Measurements from ENCODE around the gene MACF1.
"Not testable (repeated sequence)": the region's sequence is repeated elsewhere in the genome, so short reads cannot be mapped to it uniquely, and the experiment has no call there.

Gene MACF1

DNA sequence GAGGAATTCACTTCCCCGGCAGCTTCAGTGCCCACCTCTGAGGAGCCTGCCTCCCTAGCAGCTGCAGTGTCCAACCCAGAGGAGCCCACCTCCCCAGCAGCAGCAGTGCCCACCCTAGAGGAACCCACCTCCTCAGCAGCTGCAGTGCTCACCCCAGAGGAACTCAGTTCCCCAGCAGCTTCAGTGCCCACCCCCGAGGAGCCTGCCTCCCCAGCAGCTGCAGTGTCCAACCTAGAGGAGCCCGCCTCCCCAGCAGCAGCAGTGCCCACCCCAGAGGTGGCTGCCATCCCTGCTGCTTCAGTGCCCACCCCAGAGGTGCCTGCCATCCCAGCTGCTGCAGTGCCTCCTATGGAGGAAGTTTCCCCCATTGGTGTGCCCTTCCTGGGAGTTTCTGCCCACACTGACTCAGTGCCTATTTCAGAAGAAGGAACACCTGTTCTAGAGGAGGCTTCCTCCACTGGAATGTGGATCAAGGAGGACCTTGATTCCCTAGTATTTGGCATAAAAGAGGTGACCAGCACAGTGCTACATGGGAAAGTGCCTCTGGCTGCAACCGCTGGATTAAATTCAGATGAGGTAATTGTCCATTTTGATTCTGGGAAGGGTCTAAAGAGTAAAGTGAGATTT, 209.5 kb downstream of the MACF1 start:
- DNase-seq (ENCODE audit: low read depth, low spot score) = no peak

DNA sequence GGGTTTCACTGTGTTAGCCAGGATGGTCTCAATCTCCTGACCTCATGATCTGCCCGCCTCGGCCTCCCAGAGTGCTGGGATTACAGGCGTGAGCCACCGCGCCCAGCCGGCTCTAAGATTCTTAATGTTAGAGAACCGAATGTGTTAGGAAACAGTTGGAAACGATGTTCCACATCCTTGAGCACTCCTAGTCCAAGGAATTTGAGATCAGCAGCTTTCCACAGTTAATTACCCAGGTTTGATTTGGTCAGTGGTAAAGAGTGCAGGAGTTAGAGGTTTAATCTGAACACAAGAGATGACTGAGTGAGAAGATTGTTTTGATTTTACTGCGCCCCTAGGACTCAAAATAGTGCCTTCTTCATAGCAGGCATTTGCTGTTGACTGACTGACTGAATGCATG, 211.1 kb downstream of the MACF1 start:
- DNase-seq (ENCODE audit: low read depth, low spot score) = no peak

DNA sequence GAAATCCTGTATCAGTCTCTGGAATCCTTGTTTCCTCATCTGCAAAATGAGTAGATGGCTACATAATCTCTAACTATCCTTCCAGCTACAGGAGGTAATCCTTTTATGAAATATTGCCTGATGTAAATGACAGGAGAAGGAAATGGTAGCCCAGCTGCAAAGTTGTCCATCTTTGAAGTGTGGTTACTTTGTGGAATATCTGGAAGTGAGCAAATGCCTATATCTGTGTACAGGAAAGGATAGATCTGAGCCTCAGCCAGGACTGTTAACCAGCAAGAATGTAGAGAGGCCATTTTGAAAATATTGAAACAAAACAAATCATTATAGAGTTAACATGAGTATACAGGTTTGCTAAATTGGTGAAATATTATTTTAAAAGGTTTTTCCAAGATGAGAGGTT, 212.1 kb downstream of the MACF1 start:
- DNase-seq (ENCODE audit: low read depth, low spot score) = no peak

DNA sequence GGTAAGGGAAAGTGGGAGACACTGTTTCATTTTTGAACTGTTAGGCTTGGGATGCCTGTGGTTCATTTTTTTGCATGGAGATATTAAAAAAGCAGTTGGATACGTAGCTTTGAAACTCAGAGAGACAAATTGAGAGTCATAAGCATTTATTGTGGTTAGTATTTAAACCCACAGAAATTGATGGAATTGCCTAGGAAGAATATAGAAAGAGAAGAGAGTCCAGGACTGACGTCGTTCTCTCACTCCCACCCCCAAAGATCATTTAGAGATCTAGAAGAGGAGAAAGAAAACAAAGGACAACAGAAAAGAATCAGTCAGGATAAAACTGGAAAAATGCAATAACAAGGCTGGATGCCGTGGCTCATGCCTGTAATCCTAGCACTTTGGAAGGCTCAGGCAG, 213.7 kb downstream of the MACF1 start:
- DNase-seq (ENCODE audit: low read depth, low spot score) = no peak

DNA sequence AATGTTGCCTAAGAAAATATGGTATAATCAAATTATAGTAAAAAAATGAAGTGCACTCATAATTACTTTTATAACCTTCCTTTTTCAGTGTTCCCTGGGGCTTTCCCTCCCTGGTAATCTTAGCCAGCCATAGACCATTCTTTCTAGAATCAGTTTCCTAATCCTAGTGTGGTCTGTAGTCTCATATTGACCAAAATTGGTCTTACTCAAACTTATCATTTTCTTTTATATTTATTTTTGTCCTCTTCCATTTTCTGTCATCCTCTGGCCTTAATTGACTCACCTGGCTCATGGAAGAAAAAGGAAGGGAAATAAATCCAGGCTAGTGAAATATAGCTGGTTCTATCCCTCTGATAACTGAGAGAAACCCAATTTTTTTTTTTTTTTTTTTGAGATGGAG, 216.0 kb downstream of the MACF1 start:
- no peak for DNase-seq (ENCODE audit: low read depth, low spot score)

DNA sequence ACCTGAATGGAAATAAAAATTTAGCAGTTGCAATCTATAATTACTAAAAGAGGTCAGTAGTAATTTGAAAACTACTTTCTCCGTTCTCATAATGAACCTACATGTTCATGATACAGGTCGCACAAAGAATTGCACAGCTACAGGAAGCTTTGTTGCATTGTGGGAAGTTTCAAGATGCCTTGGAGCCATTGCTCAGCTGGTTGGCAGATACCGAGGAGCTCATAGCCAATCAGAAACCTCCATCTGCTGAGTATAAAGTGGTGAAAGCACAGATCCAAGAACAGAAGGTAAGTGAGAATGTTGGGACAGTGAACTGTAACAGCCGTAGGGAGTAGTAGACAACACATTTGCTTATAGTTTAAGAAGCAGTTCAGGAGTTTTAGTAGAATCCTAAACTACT, 218.1 kb downstream of the MACF1 start:
- no peak for DNase-seq (ENCODE audit: low read depth, low spot score)

DNA sequence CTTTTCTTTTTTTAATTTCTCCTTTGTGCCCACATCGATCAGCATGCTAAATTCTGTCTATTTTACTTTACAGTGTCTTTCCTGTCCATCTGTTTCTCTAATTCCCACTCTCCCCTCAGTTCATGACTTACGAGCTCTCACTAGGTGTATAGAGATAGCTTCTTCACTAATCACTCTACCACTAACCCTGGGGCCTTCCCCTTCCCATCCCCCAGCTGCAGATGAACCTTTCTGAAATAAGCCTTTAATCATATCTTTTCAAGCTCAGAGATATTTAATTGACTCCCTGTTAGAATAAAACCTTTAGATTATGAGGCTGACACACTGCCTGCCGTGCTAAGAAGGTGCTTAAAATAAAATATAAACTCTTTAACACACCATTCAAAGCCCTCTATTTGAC, 220.7 kb downstream of the MACF1 start:
- no peak for DNase-seq (ENCODE audit: low read depth, low spot score)

DNA sequence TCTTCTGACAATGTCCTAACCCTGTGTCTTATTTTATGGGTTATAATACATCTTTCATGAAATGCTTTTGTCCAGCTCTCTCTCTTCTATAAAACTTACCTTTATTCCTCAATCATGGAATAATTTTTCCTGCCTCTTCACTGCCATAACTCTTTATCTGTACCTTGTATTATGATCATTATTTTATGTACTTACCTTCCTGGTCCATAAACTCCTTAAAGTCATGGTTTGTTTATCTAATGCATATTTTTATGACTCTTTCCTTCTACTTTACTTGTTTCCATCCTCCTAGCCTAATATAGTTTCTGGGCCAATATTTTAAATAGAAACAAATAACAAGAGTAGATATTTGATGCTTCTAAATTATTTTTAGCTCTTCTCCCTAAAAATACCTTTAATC, 221.1 kb downstream of the MACF1 start:
- no peak for DNase-seq (ENCODE audit: low read depth, low spot score)

DNA sequence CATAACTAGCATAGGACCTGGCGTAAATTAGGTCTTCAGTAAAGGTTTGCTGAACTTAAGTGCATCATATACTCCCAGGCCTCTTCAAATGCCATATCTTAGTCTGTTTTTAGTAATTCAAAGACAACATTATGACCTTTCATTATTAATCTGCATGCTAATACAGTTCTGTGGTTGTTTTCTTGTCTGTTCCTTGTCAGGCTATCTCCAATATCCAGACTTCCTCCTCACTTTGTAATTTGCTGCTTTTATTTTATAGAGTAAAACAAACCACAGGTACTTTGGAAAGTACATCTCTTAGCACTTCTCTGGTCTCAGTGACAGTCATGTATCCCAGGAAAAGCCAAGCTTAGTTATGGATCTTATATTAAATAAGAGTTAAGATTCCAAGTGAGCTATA, 221.9 kb downstream of the MACF1 start:
- no peak for DNase-seq (ENCODE audit: low read depth, low spot score)

DNA sequence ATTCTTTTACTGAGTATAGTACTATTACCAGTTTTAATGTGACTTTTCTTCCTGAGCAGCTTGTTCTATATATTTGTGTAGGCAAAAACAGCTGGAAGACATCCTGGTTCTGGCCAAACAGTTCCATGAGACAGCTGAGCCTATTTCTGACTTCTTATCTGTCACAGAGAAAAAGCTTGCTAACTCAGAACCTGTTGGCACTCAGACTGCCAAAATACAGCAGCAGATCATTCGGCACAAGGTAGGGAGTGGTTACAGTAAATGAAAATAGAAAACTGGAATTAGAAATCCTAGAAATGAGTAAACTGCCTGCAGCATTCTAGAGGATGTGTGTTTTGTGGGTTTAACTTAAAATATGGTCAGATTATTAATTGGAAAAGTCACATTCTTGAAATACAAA, 222.9 kb downstream of the MACF1 start:
- no peak for DNase-seq (ENCODE audit: low read depth, low spot score)

DNA sequence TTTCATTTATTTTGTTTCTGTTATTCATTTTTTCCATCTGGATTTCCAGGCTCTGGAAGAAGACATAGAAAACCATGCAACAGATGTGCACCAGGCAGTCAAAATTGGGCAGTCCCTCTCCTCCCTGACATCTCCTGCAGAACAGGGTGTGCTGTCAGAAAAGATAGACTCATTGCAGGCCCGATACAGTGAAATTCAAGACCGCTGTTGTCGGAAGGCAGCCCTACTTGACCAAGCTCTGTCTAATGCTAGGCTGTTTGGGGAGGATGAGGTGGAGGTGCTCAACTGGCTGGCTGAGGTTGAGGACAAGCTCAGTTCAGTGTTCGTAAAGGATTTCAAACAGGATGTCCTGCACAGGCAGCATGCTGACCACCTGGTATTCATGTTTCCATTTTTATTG, 223.4 kb downstream of the MACF1 start:
- no peak for DNase-seq (ENCODE audit: low read depth, low spot score)

DNA sequence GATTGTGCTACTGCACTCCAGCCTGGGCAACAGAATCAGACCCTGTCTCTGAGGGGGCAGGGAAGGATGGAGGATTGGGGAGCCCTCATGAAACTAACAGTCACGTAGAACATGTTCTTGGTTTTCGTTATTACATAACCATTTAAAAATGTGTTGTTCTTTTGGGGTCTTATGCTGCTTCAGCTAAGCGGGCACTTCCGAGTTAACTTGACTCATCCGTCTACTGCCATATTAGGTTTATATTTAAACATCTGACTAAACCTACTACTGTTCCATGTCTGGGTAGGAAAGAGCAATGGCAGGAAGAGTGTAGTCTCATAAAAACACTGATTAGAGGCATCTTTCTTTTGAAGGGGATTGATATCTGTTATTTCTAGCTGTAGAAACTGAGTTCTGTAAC, 227.4 kb downstream of the MACF1 start:
- DNase-seq (ENCODE audit: low read depth, low spot score) = no peak

DNA sequence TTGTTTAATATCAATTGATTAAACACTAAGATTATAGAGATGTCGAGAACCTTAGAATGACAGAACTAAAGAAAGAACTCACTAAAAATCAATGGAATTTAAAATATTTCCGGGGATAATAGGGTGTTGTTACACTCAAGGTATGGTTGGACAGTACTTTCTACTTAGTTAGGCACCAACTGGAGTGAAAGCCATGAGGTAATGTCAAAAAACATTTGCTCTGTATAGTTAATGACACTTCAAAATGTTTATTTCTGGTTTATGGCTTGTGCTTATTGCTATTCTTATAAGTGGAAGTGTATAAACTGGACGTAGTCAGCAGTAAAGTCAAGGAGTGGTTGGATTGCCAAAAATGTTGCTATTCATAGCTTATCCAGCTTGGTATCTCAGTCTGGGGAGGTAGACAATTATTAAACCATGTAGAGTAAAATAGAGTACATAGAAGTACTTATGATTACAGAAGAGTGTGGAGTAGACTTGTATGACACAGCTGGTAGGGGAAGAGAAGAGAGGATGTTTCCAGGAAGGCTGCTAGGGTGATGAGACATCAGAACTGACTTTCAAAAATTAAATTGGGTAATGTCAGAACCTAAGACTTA, 230.4 kb downstream of the MACF1 start:
- DNase-seq (ENCODE audit: low read depth, low spot score) = no peak

DNA sequence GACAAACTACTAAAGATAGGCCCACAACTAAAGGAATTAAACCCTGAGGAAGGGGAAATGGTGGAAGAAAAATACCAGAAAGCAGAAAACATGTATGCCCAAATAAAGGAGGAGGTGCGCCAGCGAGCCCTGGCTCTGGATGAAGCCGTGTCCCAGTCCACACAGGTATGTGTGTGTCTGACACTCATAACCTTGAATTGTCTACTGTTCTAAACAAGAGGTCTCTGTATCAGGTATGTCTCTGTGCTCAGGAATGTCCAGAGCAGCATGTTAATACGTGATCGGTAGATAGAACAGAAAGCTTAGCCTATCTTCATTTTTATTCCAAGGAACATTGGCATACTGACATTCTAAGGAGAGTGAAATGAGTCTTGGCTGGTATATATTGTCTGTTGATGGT, 231.1 kb downstream of the MACF1 start:
- no peak for DNase-seq (ENCODE audit: low read depth, low spot score)

DNA sequence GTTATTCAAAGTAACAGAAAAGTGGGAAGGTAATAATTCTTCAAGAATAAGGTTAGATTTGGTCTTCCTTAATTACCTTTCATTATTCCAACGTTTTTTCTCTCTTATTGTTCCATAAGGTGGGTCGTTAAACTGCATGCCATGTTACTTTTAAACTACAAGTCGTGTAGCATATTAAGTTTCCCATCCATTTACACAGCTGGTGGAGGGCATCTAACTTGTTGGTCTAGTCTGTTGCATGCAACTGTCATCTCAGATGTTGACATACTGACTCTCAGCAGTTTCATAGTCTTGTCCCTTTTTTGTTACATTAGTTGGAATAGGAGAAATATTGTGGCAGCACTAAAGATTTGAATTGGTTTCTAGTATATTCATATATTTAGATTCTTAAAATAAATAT, 232.3 kb downstream of the MACF1 start:
- DNase-seq (ENCODE audit: low read depth, low spot score) = no peak

DNA sequence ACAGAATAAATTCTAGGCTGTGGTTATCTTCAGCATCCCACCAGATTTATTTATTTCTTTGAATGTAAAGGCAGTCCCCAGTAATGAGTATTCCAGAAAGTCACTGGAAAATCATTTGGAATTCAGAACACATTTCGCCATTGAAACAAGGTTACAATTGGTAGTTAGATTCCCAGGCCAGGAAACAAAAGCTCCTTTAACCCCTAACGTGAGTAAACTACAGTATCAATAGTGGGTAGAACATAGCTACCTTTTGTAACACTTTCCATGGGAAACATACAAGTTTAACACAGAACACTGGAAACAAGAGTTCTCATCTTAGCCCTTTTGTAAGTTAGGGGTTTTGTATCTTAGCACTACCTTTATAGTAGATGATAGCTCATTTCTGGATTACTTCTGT, 233.5 kb downstream of the MACF1 start:
- no peak for DNase-seq (ENCODE audit: low read depth, low spot score)

DNA sequence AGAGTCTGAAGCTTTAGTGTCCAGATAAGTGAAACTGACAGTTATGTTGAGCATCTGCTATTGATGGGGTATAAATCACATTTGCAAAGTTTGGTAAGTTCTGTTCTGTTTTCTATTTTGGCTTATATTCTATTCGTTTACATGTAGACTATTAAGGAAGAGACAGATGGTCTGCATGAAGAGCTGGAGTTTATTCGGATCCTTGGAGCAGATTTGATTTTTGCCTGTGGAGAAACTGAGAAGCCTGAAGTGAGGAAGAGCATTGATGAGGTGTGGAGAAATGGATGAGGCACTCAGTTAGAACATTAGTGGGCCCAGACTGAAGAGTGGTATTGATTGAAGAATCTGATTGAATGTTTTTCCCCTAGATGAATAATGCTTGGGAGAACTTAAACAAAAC, 236.4 kb downstream of the MACF1 start:
- DNase-seq (ENCODE audit: low read depth, low spot score) = no peak

DNA sequence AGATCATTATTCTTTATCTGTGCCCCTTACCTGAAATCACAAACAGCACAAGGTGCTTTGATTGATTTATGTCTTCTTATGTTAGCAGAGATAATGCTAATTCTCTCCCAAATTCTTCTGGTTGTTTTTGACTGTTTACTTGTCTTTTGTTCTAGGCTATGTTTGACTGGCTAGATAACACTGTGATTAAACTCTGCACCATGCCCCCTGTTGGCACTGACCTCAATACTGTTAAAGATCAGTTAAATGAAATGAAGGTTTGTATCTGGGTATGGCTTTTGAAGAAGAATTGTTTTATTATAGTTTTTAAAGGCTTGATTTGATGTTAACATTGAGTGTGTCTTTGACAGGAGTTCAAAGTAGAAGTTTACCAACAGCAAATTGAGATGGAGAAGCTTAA, 237.3 kb downstream of the MACF1 start:
- no peak for DNase-seq (ENCODE audit: low read depth, low spot score)

DNA sequence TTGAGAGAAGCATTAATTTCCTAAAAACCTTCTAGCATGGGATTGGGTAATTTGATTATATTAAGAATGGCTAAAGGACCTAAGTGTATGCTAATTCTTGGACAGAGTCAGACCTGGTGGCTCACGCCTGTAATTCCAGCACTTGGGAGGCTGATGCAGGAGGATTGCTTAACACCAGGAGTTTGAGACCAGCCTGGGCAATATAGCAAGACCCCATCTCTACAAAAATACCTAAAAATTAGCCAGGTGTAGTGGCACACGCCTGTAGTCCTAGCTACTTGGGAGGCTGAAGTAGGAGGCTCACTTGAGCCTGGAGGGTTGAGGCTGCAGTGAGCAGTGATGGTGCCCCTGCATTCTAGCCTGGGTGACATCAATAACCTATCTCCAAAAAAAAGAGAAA, 241.1 kb downstream of the MACF1 start:
- DNase-seq (ENCODE audit: low read depth, low spot score) = no peak

DNA sequence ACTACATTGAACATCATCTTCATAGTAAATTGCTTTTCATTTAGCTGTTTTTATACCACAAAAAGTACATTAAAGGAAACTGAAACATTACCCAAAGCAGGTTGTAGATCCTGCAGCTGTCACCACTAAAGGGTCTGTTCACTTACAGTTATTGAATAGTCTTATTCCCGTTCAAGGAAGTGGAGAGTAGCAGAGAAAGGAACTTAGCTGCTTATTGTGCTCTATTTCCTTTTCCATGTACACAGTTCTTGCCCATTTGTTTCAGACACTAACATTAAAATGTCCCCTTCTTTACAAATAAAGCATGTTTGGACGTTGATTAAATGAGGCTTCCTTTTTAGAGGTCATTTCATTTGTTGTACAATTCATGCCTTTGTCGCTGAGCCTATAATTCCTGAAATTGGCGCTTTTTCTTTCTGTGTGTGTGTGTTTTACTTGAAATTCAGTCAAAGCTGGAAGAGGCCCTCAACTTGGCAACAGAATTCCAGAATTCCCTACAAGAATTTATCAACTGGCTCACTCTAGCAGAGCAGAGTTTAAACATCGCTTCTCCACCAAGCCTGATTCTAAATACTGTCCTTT, 242.6 kb downstream of the MACF1 start:
- no peak for DNase-seq (ENCODE audit: low read depth, low spot score)

DNA sequence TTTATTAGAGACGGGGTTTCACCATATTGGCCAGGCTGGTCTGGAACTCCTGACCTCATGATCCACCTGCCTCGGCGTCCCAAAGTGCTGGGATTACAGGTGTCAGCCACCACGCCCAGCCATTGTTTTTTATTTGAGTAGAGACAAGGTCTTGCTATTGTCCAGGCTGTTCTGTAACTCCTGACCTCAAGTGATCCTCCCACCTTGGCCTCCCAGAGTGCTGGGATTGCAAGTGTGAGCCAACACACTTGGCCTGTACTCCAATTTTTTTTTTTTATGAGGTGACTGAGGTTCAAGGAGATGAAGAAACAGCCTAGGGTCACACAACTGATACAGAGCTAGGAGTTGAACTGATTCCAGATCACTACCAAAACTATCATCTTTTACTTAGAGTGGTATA, 245.5 kb downstream of the MACF1 start:
- DNase-seq (ENCODE audit: low read depth, low spot score) = not testable (repeated sequence)

DNA sequence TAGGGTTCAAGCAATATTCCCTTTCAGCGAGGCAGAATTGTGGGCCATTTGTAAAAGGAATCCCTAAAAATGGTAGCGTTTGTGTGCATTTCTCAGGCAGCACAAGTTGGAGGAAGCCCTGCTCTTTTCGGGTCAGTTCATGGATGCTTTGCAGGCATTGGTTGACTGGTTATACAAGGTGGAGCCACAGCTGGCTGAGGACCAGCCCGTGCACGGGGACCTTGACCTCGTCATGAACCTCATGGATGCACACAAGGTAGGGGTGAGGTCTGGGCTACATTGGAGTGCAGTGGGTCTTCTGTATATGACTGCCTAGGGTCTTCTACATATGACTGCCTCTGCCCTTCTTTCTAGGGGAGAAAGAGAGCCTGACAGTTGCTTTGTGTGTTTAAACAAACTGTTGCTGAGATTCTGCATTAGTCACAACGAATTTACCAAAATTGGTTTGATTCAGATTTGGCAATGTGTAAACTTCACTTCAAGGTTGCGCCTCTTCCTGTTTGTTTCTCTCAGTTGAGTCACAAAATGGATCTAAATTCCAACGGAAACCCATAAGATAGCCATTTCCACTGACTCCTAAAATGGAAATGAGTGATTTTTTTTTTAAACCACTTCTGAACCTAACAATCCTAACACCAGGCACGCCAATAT, 246.6 kb downstream of the MACF1 start:
- no peak for DNase-seq (ENCODE audit: low read depth, low spot score)

DNA sequence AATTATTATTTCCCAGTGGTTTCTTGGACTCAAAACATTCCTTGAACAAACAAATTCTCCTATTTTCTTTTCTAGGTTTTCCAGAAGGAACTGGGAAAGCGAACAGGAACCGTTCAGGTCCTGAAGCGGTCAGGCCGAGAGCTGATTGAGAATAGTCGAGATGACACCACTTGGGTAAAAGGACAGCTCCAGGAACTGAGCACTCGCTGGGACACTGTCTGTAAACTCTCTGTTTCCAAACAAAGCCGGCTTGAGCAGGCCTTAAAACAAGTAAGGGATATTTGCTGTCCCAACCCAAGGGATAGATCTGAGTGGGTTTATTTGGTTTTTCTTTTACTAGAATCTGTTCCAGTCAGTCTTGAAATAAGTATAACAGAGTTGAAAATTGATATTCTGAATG, 247.6 kb downstream of the MACF1 start:
- DNase-seq (ENCODE audit: low read depth, low spot score) = no peak
